Adrenal gland (tissue), 12 donors: Measurements from ENCODE around the gene ATP5F1B. TPM values are rescaled to one million over a fixed set of nuclear protein-coding genes. Genes with fewer than 3 reads are reported as not detected.

Source experiments
- DNase-seq, 7 donors: peaks; one replicate each; pipeline ENCODE4 v3.0.0-alpha.2; 2019 to 2020
- H3K27ac ChIP-seq, 5 donors: fragments of 200-600 bp; sonication (generic) in 4 of 5; 1 replicate in 3 of 5; 2 replicates in 2 of 5; pipeline versions ENCODE4 v1.5.1 to v1.8.0; 2016 to 2020; ENCODE audit warnings: mild to moderate bottlenecking in 1 of 5
- H3K27me3 ChIP-seq: fragments of 200-600 bp; 2 replicates; pipeline ENCODE4 v1.8.0; 2021
- H3K36me3 ChIP-seq, 2 donors: fragments of 200-600 bp; replicated peaks in 1 of 2; 1 replicate in 1 of 2; 2 replicates in 1 of 2; pipeline versions ENCODE4 v1.5.1 to v1.8.0; 2018 to 2022
- H3K4me1 ChIP-seq, 2 donors: fragments of 200-600 bp; replicated peaks in 1 of 2; 1 replicate in 1 of 2; 2 replicates in 1 of 2; pipeline versions ENCODE4 v1.5.1 to v1.8.0; 2018 to 2021
- H3K4me3 ChIP-seq, 4 donors: fragments of 200-600 bp; sonication (generic) in 3 of 4; one replicate each; pipeline ENCODE4 v1.5.1; 2016 to 2018
- H3K9me3 ChIP-seq, 3 donors: fragments of 200-600 bp; sonication (generic) in 1 of 3; replicated peaks in 1 of 3; 1 replicate in 2 of 3; 2 replicates in 1 of 3; pipeline versions ENCODE4 v1.5.1 to v1.8.0; 2016 to 2021
- POLR2A ChIP-seq, 2 donors: fragments of 450-650 bp; IDR thresholded peaks; one replicate each; pipeline ENCODE4 v1.6.1; 2017; ENCODE audit warnings: antibody characterized with exemption in 2 of 2, mild to moderate bottlenecking in 2 of 2, moderate library complexity in 1 of 2
- WGBS, 4 donors: extraction: QIAGEN DNeasy Blood & Tissue Kit in 2 of 4; methylation state at CpG; one replicate each; pipeline versions ENCODE4 v1.1.5 to v1.1.7; 2013 to 2017; 5-methylcytosine and 5-hydroxymethylcytosine counted together
- intact Hi-C, 2 donors: fragments of 100-400 bp; cut with DNase I; formaldehyde crosslinking; loops; one replicate each; pipeline versions ENCODE4 v1.14.1 to v1.15.0; 2022 to 2023
- polyA plus RNA-seq, 3 donors: library from polyadenylated mRNA; stranded (reverse); fragments of 200-250 nt in 2 of 3; fragments of 350-450 nt in 1 of 3; fragmentation: Illumina TruSeq in 1 of 3; extraction: RNeasy Lipid Tissue Mini Kit (QIAGEN cat#74804) in 1 of 3; gene quantifications; one replicate each; pipeline ENCODE4 v1.2.3, GENCODE V29; 2013 to 2014
- total RNA-seq, 9 donors: library from RNA; depleted of rRNA in 4 of 9; stranded (reverse); fragments of >200 nt in 4 of 9; fragments of 120-200 nt in 1 of 9; fragmentation: NEBNext Ultra II Directional in 1 of 9; extraction: Animal tissue kit (Norgen Biotek cat#: 25700) in 1 of 9; gene quantifications; one replicate each; pipeline versions ENCODE4 v1.1.0 to v1.2.4, GENCODE V29; 2013 to 2023
- TF ChIP-seq, protein P1 (sequence below), 6 experiments: fragments of 450-650 bp in 4 of 6; fragments of 200-600 bp in 2 of 6; sonication (generic) in 1 of 6; IDR thresholded peaks; 1 replicate in 5 of 6; 2 replicates in 1 of 6; pipeline versions ENCODE4 v1.5.1 to v1.8.0; 2016 to 2021; ENCODE audit warnings: antibody characterized with exemption in 6 of 6, mild to moderate bottlenecking in 2 of 6, moderate library complexity in 1 of 6
- donor health status: healthy with polysubstance abuse.
- donor health status: Bipolar disorder and iron deficiency.
- donor health status: DM: yes; HTN: yes; CAD: no.
- donor health status: DM: no; HTN: no; CAD: no.
- donor health status: DM: no; HTN: no; CAD: no.
- donor health status: DM: yes; HTN: yes; CAD: no.

The ATP5F1B gene
- total and polyA plus RNA-seq, 12 donors: 306 to 1,296 (median 754) TPM

DNA sequence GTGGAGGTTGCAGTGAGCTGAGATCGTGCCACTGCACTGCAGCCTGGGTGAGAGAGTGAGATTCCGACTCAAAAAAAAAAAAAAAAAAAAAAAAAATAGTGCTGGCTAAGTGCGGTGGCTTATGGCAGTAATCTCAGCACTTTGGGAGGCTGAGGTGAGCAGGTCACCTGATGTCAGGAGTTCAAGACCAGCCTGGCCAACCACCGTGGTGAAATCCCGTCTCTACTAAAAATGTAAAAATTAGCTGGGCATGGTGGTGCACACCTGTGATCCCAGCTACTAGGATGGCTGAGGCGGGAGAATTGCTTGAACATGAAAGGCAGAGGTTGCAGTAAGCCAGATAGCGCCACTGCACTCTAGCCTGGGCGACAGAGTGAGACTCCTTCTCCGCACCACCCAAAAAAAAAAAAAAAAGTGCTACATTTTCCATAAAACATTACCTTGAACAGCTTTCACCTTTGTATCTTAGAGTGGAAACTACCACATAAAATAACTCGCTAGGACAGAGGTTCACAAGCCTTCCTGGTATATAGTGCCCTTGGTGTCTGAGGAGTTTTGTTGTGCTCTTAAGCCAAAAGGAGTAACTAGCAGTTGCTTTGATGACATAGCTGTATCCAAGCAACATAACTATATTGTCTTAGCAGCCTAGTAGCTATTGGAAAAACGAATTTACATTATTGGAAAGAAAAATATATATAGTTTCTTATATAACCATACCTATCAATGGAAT is 31.2 kb upstream of the ATP5F1B start:
- Histone ChIP-seq H3K36me3 (peaks cover 0 to 20% of the 10 kb centered on the region in 2 donors), H3K4me1 (peaks cover 21 to 69% of the 10 kb centered on the region in 2 donors), H3K27me3 (no peaks in the 10 kb centered on the region), H3K27ac (peak overlapping the region in 1 of 5 donors; percentile 37), H3K4me3 (no peak overlapping the region), H3K9me3 (no peaks in the 10 kb centered on the region)
- DNase-seq: peak in 2 of 7 donors; percentile 16 to 51
- TF ChIP-seq, protein P1, sequence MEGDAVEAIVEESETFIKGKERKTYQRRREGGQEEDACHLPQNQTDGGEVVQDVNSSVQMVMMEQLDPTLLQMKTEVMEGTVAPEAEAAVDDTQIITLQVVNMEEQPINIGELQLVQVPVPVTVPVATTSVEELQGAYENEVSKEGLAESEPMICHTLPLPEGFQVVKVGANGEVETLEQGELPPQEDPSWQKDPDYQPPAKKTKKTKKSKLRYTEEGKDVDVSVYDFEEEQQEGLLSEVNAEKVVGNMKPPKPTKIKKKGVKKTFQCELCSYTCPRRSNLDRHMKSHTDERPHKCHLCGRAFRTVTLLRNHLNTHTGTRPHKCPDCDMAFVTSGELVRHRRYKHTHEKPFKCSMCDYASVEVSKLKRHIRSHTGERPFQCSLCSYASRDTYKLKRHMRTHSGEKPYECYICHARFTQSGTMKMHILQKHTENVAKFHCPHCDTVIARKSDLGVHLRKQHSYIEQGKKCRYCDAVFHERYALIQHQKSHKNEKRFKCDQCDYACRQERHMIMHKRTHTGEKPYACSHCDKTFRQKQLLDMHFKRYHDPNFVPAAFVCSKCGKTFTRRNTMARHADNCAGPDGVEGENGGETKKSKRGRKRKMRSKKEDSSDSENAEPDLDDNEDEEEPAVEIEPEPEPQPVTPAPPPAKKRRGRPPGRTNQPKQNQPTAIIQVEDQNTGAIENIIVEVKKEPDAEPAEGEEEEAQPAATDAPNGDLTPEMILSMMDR (IDR thresholded peaks at IDR 0.05): no peak
- no peak for TF ChIP-seq POLR2A (IDR thresholded peaks at IDR 0.05)
- WGBS, 4 donors: 71 to 77% (median 75%) methylated on average over 11 of the region's 11 CpGs
- intact Hi-C loops: no loop called here

DNA sequence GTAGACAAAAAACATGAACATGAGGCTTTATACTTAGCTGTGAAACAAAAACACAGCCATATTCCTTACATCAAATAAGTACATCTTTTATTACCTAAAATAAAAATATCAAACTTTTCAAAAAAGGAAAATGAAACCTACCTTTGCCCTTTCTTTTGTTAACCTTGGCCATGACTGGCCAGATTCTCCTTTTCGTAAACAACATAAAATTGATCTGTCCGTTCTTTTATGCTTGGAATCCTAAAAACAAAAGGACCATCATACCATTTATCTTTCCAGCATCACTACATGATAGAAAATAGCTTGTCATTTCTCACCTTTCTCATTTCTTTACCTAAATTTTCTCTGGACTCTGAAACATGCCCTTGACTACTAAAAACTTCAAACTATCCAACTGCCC is 25.8 kb upstream of the ATP5F1B start:
- no peaks in the 10 kb centered on the region for H3K9me3 ChIP-seq
- H3K4me1 ChIP-seq: peaks cover 21 to 35% of the 10 kb centered on the region in 2 donors
- H3K27me3 ChIP-seq: no peaks in the 10 kb centered on the region
- intact Hi-C loops: no loop called here
- DNase-seq: no peak
- H3K4me3 ChIP-seq: no peak overlapping the region
- TF ChIP-seq POLR2A (IDR thresholded peaks at IDR 0.05): no peak
- TF ChIP-seq, protein P1 (IDR thresholded peaks at IDR 0.05): no peak
- peak overlapping the region in 2 of 5 donors; percentile 2 to 19 for H3K27ac ChIP-seq
- H3K36me3 ChIP-seq: peaks cover 0 to 64% of the 10 kb centered on the region in 2 donors
- WGBS, 4 donors: 39 to 54% (median 47%) methylated on average over 2 of the region's 2 CpGs

DNA sequence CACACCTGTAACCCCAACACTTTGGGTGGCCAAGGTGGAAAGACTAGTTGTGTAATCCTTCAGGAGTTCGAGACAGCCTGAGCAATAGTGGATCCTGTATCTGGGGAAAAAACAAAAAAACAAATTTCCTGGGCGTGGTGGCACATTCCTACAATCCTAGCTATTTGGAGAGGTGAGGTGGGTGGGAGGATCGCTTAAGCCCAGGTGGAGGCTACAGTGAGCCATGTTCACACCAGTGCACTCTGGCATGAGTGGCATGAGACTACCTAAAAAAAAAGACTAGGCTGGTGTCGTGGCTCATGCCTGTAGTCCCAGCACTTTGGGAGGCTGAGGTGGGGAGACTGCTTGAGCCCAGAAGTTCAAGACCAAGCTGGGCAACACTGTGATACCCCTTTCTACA is 25.1 kb upstream of the ATP5F1B start:
- H3K9me3 ChIP-seq: no peaks in the 10 kb centered on the region
- peaks cover 13 to 27% of the 10 kb centered on the region in 2 donors for H3K4me1 ChIP-seq

DNA sequence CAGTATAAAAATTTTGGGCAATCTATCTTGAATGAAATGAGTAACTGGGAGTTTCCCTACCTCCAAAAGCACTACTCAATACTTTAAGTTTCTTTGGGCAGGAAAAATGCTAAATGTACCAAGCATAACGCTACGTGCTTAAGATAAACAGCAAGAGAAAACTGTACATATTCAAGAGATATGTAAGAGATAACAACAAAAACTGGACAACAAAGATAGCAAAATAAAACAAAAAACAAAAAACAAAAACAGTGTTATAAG is 22.3 kb upstream of the ATP5F1B start:
- Histone ChIP-seq H3K9me3 (no peaks in the 10 kb centered on the region), H3K4me1 (peaks cover 6 to 17% of the 10 kb centered on the region in 2 donors), H3K27me3 (no peaks in the 10 kb centered on the region), H3K4me3 (no peak overlapping the region), H3K36me3 (peaks cover 0 to 97% of the 10 kb centered on the region in 2 donors), H3K27ac (no peak overlapping the region)
- intact Hi-C loops: no loop called here
- no peak for TF ChIP-seq POLR2A (IDR thresholded peaks at IDR 0.05)
- TF ChIP-seq, protein P1 (IDR thresholded peaks at IDR 0.05): no peak
- WGBS, 4 donors: 89 to 98% (median 93%) methylated on average over 2 of the region's 2 CpGs
- DNase-seq: no peak

More for the DNA sequence above, 25.1 kb upstream of the ATP5F1B start:
- TF ChIP-seq POLR2A (IDR thresholded peaks at IDR 0.05): no peak
- TF ChIP-seq, protein P1 (IDR thresholded peaks at IDR 0.05): no peak
- H3K27ac ChIP-seq: no peak overlapping the region
- intact Hi-C loops: no loop called here
- DNase-seq: peak in 2 of 7 donors; percentile 7 to 23
- peaks cover 0 to 70% of the 10 kb centered on the region in 2 donors for H3K36me3 ChIP-seq
- no peak overlapping the region for H3K4me3 ChIP-seq
- no peaks in the 10 kb centered on the region for H3K27me3 ChIP-seq
- WGBS, 4 donors: 86 to 97% (median 92%) methylated on average over 4 of the region's 4 CpGs
